ENCODE measurements around the gene AHCYL2. TPM values are rescaled to one million over a fixed set of nuclear protein-coding genes. Genes with fewer than 3 reads are reported as not detected.

Gene AHCYL2
- total RNA-seq, 1 donor from 2014 or later: 19.9 TPM

GRCh38 chr7:129225206-129225930 is 538 bp downstream of the AHCYL2 start:
- DNase-seq (ENCODE audit: low spot score): peak; percentile 61
- Mint-ChIP-seq H3K4me3 (ENCODE audit: unreplicated experiment) (peak overlapping the region; percentile 90), H3K9me3 (ENCODE audit: unreplicated experiment) (no peaks in the 10 kb centered on the region), H3K36me3 (ENCODE audit: low read depth, unreplicated experiment) (no peaks in the 10 kb centered on the region), H3K4me1 (ENCODE audit: unreplicated experiment) (peaks cover 32% of the 10 kb centered on the region), H3K27me3 (ENCODE audit: unreplicated experiment) (peaks cover 9% of the 10 kb centered on the region), H3K27ac (ENCODE audit: unreplicated experiment) (peak overlapping the region; percentile 52)
- no peak for TF ChIP-seq CTCF (IDR thresholded peaks at IDR 0.05; ENCODE audit: unreplicated experiment)

DNA sequence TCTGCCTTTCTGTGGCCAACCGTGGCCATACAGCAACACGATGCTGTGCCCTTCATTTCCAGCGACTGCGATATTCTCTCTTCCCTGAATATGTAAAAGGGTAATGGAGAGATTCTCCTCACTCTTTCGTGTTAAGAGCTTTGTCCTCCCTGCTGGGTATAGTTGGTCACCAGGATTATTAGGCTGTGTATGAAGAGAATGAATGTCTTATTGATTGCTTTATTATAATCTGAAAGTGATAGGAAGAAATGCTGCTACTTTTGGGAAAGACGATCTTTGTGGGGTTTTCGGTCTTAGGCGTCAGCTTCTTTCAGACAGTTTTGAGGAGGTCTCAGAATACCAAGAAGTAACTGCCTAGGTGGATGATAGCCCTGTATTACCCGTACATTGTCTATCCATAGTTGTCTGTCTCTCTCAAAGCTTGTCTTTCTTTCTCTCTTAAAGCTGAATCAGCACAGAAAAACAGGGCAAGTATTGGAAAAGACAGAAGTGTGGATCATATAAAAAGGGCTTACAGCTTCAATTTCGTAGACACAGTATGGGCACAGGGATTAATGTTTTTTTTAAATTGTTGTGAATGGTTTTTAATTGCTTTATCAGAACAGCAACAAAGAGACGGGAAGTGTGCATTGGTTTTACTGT is 1.2 kb downstream of the AHCYL2 start:
- Mint-ChIP-seq H3K4me1 (ENCODE audit: unreplicated experiment) (peaks cover 32% of the 10 kb centered on the region), H3K27ac (ENCODE audit: unreplicated experiment) (no peak overlapping the region), H3K27me3 (ENCODE audit: unreplicated experiment) (peaks cover 9% of the 10 kb centered on the region), H3K4me3 (ENCODE audit: unreplicated experiment) (peak overlapping the region; percentile 90), H3K36me3 (ENCODE audit: low read depth, unreplicated experiment) (no peaks in the 10 kb centered on the region), H3K9me3 (ENCODE audit: unreplicated experiment) (no peaks in the 10 kb centered on the region)
- no peak for TF ChIP-seq CTCF (IDR thresholded peaks at IDR 0.05; ENCODE audit: unreplicated experiment)
- DNase-seq (ENCODE audit: low spot score): no peak

- peaks cover 22% of the 10 kb centered on the region for H3K4me1 Mint-ChIP-seq (ENCODE audit: unreplicated experiment)
- DNase-seq (ENCODE audit: low spot score): no peak
- H3K9me3 Mint-ChIP-seq (ENCODE audit: unreplicated experiment): no peaks in the 10 kb centered on the region
- H3K27ac Mint-ChIP-seq (ENCODE audit: unreplicated experiment): no peak overlapping the region
- no peak for TF ChIP-seq CTCF (IDR thresholded peaks at IDR 0.05; ENCODE audit: unreplicated experiment)
- no peak overlapping the region for H3K4me3 Mint-ChIP-seq (ENCODE audit: unreplicated experiment)
- H3K27me3 Mint-ChIP-seq (ENCODE audit: unreplicated experiment): peaks cover 9% of the 10 kb centered on the region
- no peaks in the 10 kb centered on the region for H3K36me3 Mint-ChIP-seq (ENCODE audit: low read depth, unreplicated experiment)
Observed at GRCh38 chr7:129227646-129228578, 3.1 kb downstream of the AHCYL2 start.

- H3K4me1 Mint-ChIP-seq (ENCODE audit: unreplicated experiment): peaks cover 18% of the 10 kb centered on the region
- no peak overlapping the region for H3K27ac Mint-ChIP-seq (ENCODE audit: unreplicated experiment)
- H3K4me3 Mint-ChIP-seq (ENCODE audit: unreplicated experiment): no peak overlapping the region
- TF ChIP-seq CTCF (IDR thresholded peaks at IDR 0.05; ENCODE audit: unreplicated experiment): no peak
- peaks cover 6% of the 10 kb centered on the region for H3K27me3 Mint-ChIP-seq (ENCODE audit: unreplicated experiment)
- no peaks in the 10 kb centered on the region for H3K36me3 Mint-ChIP-seq (ENCODE audit: low read depth, unreplicated experiment)
- no peak for DNase-seq (ENCODE audit: low spot score)
- no peaks in the 10 kb centered on the region for H3K9me3 Mint-ChIP-seq (ENCODE audit: unreplicated experiment)
Observed at GRCh38 chr7:129228633-129229032, 3.8 kb downstream of the AHCYL2 start.

Data from endothelial cell (in vitro differentiated cells).